Prostate gland (tissue), 2 donors: Measurements from ENCODE around the gene ASIC1. TPM values are rescaled to one million over a fixed set of nuclear protein-coding genes. Genes with fewer than 3 reads are reported as not detected.

ENCODE experiments used
- DNase-seq: peaks from one replicate; pipeline ENCODE4 v3.0.0-alpha.2; 2019; ENCODE audit warnings: low spot score
- H3K27ac ChIP-seq, 2 donors: fragments of 200-600 bp; sonication (generic); 2 replicates each; pipeline ENCODE4 v1.5.1; 2017 to 2019
- H3K27me3 ChIP-seq: fragments of 200-600 bp; sonication (generic); replicated peaks from 2 replicates; pipeline ENCODE4 v1.5.1; 2019; ENCODE audit not compliant: insufficient read depth
- H3K36me3 ChIP-seq, 2 donors: fragments of 200-600 bp; sonication (generic); 1 replicate in 1 of 2; 2 replicates in 1 of 2; pipeline versions ENCODE4 v1.5.1 to v1.8.1; 2017 to 2019
- H3K4me1 ChIP-seq: fragments of 200-600 bp; sonication (generic); replicated peaks from 2 replicates; pipeline ENCODE4 v1.5.1; 2019
- H3K4me3 ChIP-seq, 2 donors: fragments of 200-600 bp; sonication (generic); 2 replicates each; pipeline ENCODE4 v1.5.1; 2017 to 2019
- H3K9me3 ChIP-seq: fragments of 200-600 bp; sonication (generic); 2 replicates; pipeline ENCODE4 v1.5.1; 2017
- POLR2A ChIP-seq: fragments of 450-650 bp; IDR thresholded peaks from one replicate; pipeline ENCODE4 v1.6.1; 2016; ENCODE audit warnings: antibody characterized with exemption, mild to moderate bottlenecking
- POLR2AphosphoS5 ChIP-seq: sonication (generic); formaldehyde crosslinking; IDR thresholded peaks from one replicate; pipeline ENCODE4 v1.6.1; 2017; ENCODE audit warnings: antibody characterized with exemption
- WGBS: methylation state at CpG from one replicate; pipeline ENCODE4 v1.1.5; 2018; 5-methylcytosine and 5-hydroxymethylcytosine counted together
- intact Hi-C: fragments of 100-400 bp; cut with DNase I; formaldehyde crosslinking; loops from one replicate; pipeline ENCODE4 v1.14.2; 2022
- total RNA-seq, 2 donors: library from RNA; depleted of rRNA; stranded (reverse); fragments of >200 nt; gene quantifications; one replicate each; pipeline ENCODE4 v1.1.0, GENCODE V29; 2016
- TF ChIP-seq, protein P1 (sequence below), 4 experiments: fragments of 200-600 bp in 2 of 4; fragments of 450-650 bp in 2 of 4; sonication (generic) in 2 of 4; IDR thresholded peaks; 1 replicate in 3 of 4; 2 replicates in 1 of 4; pipeline ENCODE4 v1.5.1; 2016 to 2019; ENCODE audit warnings: antibody characterized with exemption in 4 of 4, mild to moderate bottlenecking in 2 of 4, moderate library complexity in 2 of 4

ASIC1 gene
- total RNA-seq, 2 donors from 2014 or later: 2.7 to 3.2 TPM

DNA sequence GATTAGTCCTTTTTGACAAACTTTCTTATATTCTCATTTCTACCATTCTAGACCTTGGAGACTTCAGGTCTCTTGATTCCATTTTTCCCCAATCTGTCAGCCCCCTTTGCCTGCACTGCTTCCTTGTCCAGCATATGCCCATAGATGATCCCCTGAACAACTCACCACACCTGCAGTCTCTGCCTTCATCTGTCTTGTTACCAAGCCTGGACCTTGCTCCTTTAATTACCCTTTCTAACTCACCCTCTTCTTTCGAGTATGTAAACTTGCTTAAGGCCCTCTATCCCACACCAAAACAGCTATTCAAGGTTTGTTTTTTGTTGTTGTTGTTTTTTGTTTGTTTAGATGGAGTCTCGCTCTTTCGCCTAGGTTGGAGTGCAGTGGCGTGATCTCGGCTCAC is 64.2 kb downstream of the ASIC1 start:
- Histone ChIP-seq H3K9me3 (no peaks in the 10 kb centered on the region), H3K36me3 (no peaks in the 10 kb centered on the region), H3K4me1 (no peaks in the 10 kb centered on the region), H3K4me3 (no peak overlapping the region), H3K27me3 (no peaks in the 10 kb centered on the region), H3K27ac (no peak overlapping the region)
- TF ChIP-seq, protein P1, sequence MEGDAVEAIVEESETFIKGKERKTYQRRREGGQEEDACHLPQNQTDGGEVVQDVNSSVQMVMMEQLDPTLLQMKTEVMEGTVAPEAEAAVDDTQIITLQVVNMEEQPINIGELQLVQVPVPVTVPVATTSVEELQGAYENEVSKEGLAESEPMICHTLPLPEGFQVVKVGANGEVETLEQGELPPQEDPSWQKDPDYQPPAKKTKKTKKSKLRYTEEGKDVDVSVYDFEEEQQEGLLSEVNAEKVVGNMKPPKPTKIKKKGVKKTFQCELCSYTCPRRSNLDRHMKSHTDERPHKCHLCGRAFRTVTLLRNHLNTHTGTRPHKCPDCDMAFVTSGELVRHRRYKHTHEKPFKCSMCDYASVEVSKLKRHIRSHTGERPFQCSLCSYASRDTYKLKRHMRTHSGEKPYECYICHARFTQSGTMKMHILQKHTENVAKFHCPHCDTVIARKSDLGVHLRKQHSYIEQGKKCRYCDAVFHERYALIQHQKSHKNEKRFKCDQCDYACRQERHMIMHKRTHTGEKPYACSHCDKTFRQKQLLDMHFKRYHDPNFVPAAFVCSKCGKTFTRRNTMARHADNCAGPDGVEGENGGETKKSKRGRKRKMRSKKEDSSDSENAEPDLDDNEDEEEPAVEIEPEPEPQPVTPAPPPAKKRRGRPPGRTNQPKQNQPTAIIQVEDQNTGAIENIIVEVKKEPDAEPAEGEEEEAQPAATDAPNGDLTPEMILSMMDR (IDR thresholded peaks at IDR 0.05): no peak
- DNase-seq: no peak
- intact Hi-C loops: no loop called here
- 86% methylated on average over 5 of the region's 5 CpGs for WGBS

DNA sequence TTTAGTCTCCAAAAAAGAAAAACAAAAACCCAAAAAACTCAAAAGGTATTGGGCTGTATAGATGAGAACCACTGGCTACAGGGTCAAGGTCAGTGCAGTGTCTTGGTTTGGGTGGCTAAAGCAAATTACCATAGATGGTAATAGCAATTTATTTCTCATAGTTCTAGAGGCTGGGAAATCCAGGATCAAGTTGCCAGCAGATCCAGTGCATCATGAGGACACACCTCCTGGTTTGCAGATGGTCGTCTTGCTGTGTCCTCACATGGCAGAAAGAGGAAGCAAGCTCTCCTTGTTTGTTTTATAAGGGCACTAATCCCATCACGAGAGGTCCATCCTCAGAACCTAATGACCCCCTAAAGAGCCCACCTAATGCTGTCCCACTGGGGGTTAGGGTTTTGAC is 65.8 kb downstream of the ASIC1 start:
- 86% methylated on average over 2 of the region's 2 CpGs for WGBS
- intact Hi-C loops: no loop called here

DNA sequence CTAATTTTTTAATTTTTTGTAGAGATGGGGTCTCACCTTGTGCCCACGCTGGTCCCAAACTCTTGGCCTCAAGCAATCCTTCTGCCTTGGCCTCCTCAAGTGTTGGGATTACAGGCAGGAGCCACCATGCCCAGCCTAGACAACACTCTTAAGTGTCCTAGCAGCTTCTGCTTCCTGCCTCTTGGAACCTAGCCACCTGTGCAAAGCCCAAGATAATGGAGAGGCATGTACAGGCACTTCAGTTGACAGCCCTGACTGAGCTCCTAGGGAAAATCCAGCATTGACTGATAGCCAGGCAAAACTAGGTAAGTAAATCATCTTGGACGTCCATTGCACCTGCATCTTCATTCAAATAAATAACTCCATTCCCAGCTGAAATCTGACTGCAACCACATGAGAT is 70.2 kb downstream of the ASIC1 start:
- no peak overlapping the region for H3K4me3 ChIP-seq
- no peaks in the 10 kb centered on the region for H3K9me3 ChIP-seq
- intact Hi-C loops: no loop called here
- TF ChIP-seq POLR2A (no peak), POLR2AphosphoS5 (no peak)
- TF ChIP-seq, protein P1 (IDR thresholded peaks at IDR 0.05): no peak
- H3K27ac ChIP-seq: no peak overlapping the region
- no peak for DNase-seq
- no peaks in the 10 kb centered on the region for H3K36me3 ChIP-seq
- no peaks in the 10 kb centered on the region for H3K4me1 ChIP-seq
- no peaks in the 10 kb centered on the region for H3K27me3 ChIP-seq
- WGBS: 53% methylated on average over 2 of the region's 2 CpGs

More for the DNA sequence above, 65.8 kb downstream of the ASIC1 start:
- Histone ChIP-seq H3K36me3 (no peaks in the 10 kb centered on the region), H3K27me3 (no peaks in the 10 kb centered on the region), H3K4me3 (no peak overlapping the region), H3K4me1 (no peaks in the 10 kb centered on the region), H3K27ac (no peak overlapping the region), H3K9me3 (no peaks in the 10 kb centered on the region)
- TF ChIP-seq POLR2AphosphoS5: no peak
- no peak for TF ChIP-seq POLR2A
- TF ChIP-seq, protein P1 (IDR thresholded peaks at IDR 0.05): no peak
- no peak for DNase-seq

DNA sequence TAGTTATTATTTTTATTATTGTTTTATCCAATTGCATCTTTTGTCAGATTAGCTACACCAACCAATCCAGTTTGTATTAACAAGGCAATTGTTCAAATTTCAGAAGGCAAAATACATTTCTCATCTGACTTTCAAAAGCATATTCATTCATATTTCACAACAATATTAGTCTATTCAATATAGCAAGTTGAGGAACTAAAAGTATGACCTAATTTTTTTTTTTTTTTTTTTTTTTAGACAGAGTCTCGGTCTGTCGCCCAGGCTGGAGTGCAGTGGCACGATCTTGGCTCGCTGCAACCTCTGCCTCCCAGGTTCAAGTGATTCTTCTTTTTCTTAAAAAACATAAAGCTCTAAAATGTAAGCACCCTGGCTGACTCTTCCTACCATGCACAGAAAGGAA is 71.9 kb downstream of the ASIC1 start:
- TF ChIP-seq POLR2A (no peak), POLR2AphosphoS5 (no peak)
- TF ChIP-seq, protein P1 (IDR thresholded peaks at IDR 0.05): no peak

DNA sequence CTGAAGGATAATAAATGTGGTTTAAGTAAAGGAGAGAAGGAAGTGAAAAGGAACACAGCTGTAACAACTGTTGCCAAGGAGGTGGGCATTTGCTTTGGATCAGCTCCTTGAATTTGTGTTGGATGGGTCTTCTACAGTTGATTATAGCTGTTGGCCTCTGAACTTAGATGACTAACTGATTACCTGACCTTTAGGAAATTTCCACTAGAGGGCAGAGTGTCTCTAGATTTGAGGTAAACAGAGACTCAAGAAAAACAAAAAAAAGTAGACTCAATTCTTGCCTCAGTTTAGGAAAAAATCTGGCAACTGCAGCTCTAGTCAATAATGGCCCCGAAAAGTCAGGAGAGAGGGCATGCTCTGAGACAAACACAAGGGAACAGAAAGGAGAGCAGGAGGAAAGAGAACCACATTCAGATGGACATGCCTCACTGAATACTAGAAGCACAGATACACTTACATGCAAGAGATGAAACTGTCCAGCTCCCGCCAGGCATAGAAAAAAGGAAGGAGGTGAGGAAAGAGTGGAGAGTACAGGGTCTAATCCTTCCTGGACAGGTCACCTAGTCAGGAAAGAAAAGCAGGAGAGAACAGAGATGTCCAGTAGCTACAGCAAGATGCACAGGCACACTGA is 75.2 kb downstream of the ASIC1 start:
- H3K4me3 ChIP-seq: no peak overlapping the region
- no peaks in the 10 kb centered on the region for H3K4me1 ChIP-seq
- DNase-seq: no peak
- 73% methylated on average over 2 of the region's 2 CpGs for WGBS
- TF ChIP-seq POLR2AphosphoS5: no peak
- TF ChIP-seq, protein P1 (IDR thresholded peaks at IDR 0.05): peak in 3 of 4 experiments; percentile 18 to 65 (median 42)
- H3K27ac ChIP-seq: no peak overlapping the region
- H3K36me3 ChIP-seq: no peaks in the 10 kb centered on the region
- no peaks in the 10 kb centered on the region for H3K27me3 ChIP-seq
- intact Hi-C loops: no loop called here
- no peaks in the 10 kb centered on the region for H3K9me3 ChIP-seq

More for the DNA sequence above, 71.9 kb downstream of the ASIC1 start:
- Histone ChIP-seq H3K9me3 (no peaks in the 10 kb centered on the region), H3K36me3 (no peaks in the 10 kb centered on the region), H3K27me3 (no peaks in the 10 kb centered on the region), H3K4me3 (no peak overlapping the region), H3K4me1 (no peaks in the 10 kb centered on the region), H3K27ac (no peak overlapping the region)
- no peak for DNase-seq
- 80% methylated on average over 4 of the region's 4 CpGs for WGBS
- intact Hi-C loops: no loop called here
